ENCODE data around the gene RASA3.

GRCh38 chr13:114125589-114125988 is 6.8 kb downstream of the RASA3 start:
- TF ChIP-seq, protein P1, sequence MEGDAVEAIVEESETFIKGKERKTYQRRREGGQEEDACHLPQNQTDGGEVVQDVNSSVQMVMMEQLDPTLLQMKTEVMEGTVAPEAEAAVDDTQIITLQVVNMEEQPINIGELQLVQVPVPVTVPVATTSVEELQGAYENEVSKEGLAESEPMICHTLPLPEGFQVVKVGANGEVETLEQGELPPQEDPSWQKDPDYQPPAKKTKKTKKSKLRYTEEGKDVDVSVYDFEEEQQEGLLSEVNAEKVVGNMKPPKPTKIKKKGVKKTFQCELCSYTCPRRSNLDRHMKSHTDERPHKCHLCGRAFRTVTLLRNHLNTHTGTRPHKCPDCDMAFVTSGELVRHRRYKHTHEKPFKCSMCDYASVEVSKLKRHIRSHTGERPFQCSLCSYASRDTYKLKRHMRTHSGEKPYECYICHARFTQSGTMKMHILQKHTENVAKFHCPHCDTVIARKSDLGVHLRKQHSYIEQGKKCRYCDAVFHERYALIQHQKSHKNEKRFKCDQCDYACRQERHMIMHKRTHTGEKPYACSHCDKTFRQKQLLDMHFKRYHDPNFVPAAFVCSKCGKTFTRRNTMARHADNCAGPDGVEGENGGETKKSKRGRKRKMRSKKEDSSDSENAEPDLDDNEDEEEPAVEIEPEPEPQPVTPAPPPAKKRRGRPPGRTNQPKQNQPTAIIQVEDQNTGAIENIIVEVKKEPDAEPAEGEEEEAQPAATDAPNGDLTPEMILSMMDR (conservative IDR thresholded peaks at IDR 0.05 in 1 of 2, IDR thresholded peaks at IDR 0.05 in 1 of 2; ENCODE audit: extremely low read depth in 1 of 2, insufficient read depth in 1 of 2, low read depth in 1 of 2, low read length in 2 of 2): no peak
- no peak for TF ChIP-seq EZH2 (IDR thresholded peaks at IDR 0.05; ENCODE audit: borderline replicate concordance, low read length)
